HG02571 (cell line): Measurements from ENCODE around the gene SLC16A13.
"Not testable (repeated sequence)": the region's sequence is repeated elsewhere in the genome, so short reads cannot be mapped to it uniquely, and the experiment has no call there.

Source experiments
- ATAC-seq: cut with Tn5 transposase; IDR thresholded peaks from one replicate; pipeline ENCODE4 v1.9.1; 2021; ENCODE audit warnings: mild to moderate bottlenecking, moderate library complexity; ENCODE audit not compliant: unreplicated experiment

SLC16A13 gene

GRCh38 chr17:7035591-7036368 lies at the start of gene SLC16A13:
Gene SLC16A13, plus strand, starts transcription at chr17:7036015. Its CDS starts 368 bp downstream, at chr17:7036383.
- peak; percentile 94 for ATAC-seq

GRCh38 chr17:6986676-6987075 lies 49.1 kb upstream of the SLC16A13 start:
- ATAC-seq = no peak

GRCh38 chr17:6989779-6990178 lies 46.0 kb upstream of the SLC16A13 start:
- no peak for ATAC-seq

GRCh38 chr17:6993613-6994056 lies 42.2 kb upstream of the SLC16A13 start:
- ATAC-seq = not testable (repeated sequence)

- no peak for ATAC-seq
Measured at GRCh38 chr17:6994118-6994598, 41.7 kb upstream of the SLC16A13 start.

GRCh38 chr17:6994666-6995256 lies 41.1 kb upstream of the SLC16A13 start:
- ATAC-seq = no peak

- ATAC-seq = no peak
Measured at GRCh38 chr17:6995500-6996255, 40.1 kb upstream of the SLC16A13 start, which contains the start of gene ALOX12. Gene ALOX12, plus strand, starts transcription at chr17:6996049. Its CDS starts 69 bp downstream, at chr17:6996118.

GRCh38 chr17:6996256-6997011 lies 39.4 kb upstream of the SLC16A13 start:
- no peak for ATAC-seq

GRCh38 chr17:6997171-6997570 lies 38.6 kb upstream of the SLC16A13 start:
- ATAC-seq = no peak

- no peak for ATAC-seq
Measured at GRCh38 chr17:6998855-6999508, 36.8 kb upstream of the SLC16A13 start.

GRCh38 chr17:7001318-7001961 lies 34.4 kb upstream of the SLC16A13 start:
- no peak for ATAC-seq

- ATAC-seq = no peak
Measured at GRCh38 chr17:7002288-7003047, 33.3 kb upstream of the SLC16A13 start.

GRCh38 chr17:7003745-7004144 lies 32.1 kb upstream of the SLC16A13 start:
- ATAC-seq = no peak

- no peak for ATAC-seq
Measured at GRCh38 chr17:7004398-7005253, 31.2 kb upstream of the SLC16A13 start.

GRCh38 chr17:7005716-7006115 lies 30.1 kb upstream of the SLC16A13 start:
- no peak for ATAC-seq

- no peak for ATAC-seq
Measured at GRCh38 chr17:7007143-7007542, 28.7 kb upstream of the SLC16A13 start.

- no peak for ATAC-seq
Measured at GRCh38 chr17:7010523-7010922, 25.3 kb upstream of the SLC16A13 start.

GRCh38 chr17:7011415-7011814 lies 24.4 kb upstream of the SLC16A13 start:
- ATAC-seq = no peak
